IMR-90 (cell line): ENCODE data around the gene CDON. TPM values are rescaled to one million over a fixed set of nuclear protein-coding genes. Genes with fewer than 3 reads are reported as not detected.

Experiments used
- ATAC-seq: fragments of 200-7000 bp; cut with Tn5 transposase; 2 replicates; pipeline ENCODE4 v1.9.1; 2020; ENCODE audit warnings: low read depth, mild to moderate bottlenecking, moderate library complexity
- BruUV-seq: library from RNA; stranded (reverse); fragments of 400-500 nt; replicated peaks from 2 replicates; lab custom pipeline; 2021; lab: Mats Ljungman, UMichigan
- CTCF ChIA-PET: fragments of 300-600 bp; formaldehyde crosslinking; extraction: SDS; loops from one replicate; lab custom pipeline; 2021; ENCODE audit warnings: antibody characterized with exemption; lab: Yijun Ruan, JAX
- POLR2A ChIA-PET: fragments of 300-600 bp; sonication (Branson Sonifier 250); formaldehyde crosslinking; loops from one replicate; lab custom pipeline; 2022; ENCODE audit warnings: antibody characterized with exemption; ENCODE audit not compliant: unreplicated experiment; lab: Charles Lee
- DNase-seq: peaks from one replicate; pipeline ENCODE4 v3.0.0; 2013
- H2AFZ ChIP-seq: replicated peaks from 2 replicates; pipeline ENCODE3; 2013; ENCODE audit warnings: low read length, mild to moderate bottlenecking; ENCODE audit not compliant: poor library complexity
- H2AK5ac ChIP-seq: 2 replicates; pipeline ENCODE4 v1.6.1; 2013; ENCODE audit warnings: low read depth, low read length, inconsistent platforms
- H2AK9ac ChIP-seq: replicated peaks from 2 replicates; pipeline ENCODE3; 2013; ENCODE audit warnings: mild to moderate bottlenecking, low read depth, low read length, moderate library complexity; ENCODE audit not compliant: poor library complexity
- H2BK120ac ChIP-seq: 2 replicates; pipeline ENCODE4 v1.6.1; 2013; ENCODE audit warnings: low read depth, low read length, inconsistent platforms
- H2BK15ac ChIP-seq: 3 replicates; pipeline ENCODE4 v1.6.1; 2013; ENCODE audit warnings: low read depth, low read length, inconsistent platforms
- H2BK20ac ChIP-seq: 2 replicates; pipeline ENCODE4 v1.6.1; 2013; ENCODE audit warnings: low read depth, mild to moderate bottlenecking, inconsistent platforms, low read length, moderate library complexity
- H2BK5ac ChIP-seq: 2 replicates; pipeline ENCODE4 v1.6.1; 2013; ENCODE audit warnings: mild to moderate bottlenecking, low read depth, low read length, inconsistent platforms; ENCODE audit not compliant: poor library complexity, severe bottlenecking
- H3K14ac ChIP-seq: replicated peaks from 2 replicates; pipeline ENCODE4 v1.6.1; 2013; ENCODE audit warnings: low read depth, low read length, inconsistent platforms
- H3K18ac ChIP-seq: 2 replicates; pipeline ENCODE4 v1.6.1; 2013; ENCODE audit warnings: low read depth, low read length, control low read depth
- H3K23ac ChIP-seq: 2 replicates; pipeline ENCODE4 v1.6.1; 2013; ENCODE audit warnings: low read depth, low read length, inconsistent platforms
- H3K27ac ChIP-seq: 2 replicates; pipeline ENCODE4 v1.5.1; 2013; ENCODE audit warnings: mild to moderate bottlenecking, control low read depth, low read length; ENCODE audit not compliant: insufficient read depth
- H3K27me3 ChIP-seq: 2 replicates; pipeline ENCODE4 v1.6.1; 2013; ENCODE audit warnings: low read length; ENCODE audit not compliant: control insufficient read depth, insufficient read depth
- H3K36me3 ChIP-seq: 2 replicates; pipeline ENCODE4 v1.6.1; 2013; ENCODE audit warnings: low read length, mixed read lengths; ENCODE audit not compliant: control insufficient read depth, insufficient read depth
- H3K4ac ChIP-seq: 2 replicates; pipeline ENCODE4 v1.6.1; 2013; ENCODE audit warnings: low read depth, low read length, inconsistent platforms
- H3K4me1 ChIP-seq: 2 replicates; pipeline ENCODE4 v1.6.1; 2013; ENCODE audit warnings: low read length, mixed read lengths; ENCODE audit not compliant: control insufficient read depth, insufficient read depth
- H3K4me2 ChIP-seq: 2 replicates; pipeline ENCODE4 v1.6.1; 2013; ENCODE audit warnings: low read depth, mild to moderate bottlenecking, control low read depth, low read length, moderate library complexity
- H3K4me3 ChIP-seq: 2 replicates; pipeline ENCODE4 v1.5.1; 2013; ENCODE audit warnings: low read depth, mild to moderate bottlenecking, control low read depth, low read length, moderate library complexity; ENCODE audit not compliant: insufficient read depth
- H3K56ac ChIP-seq: 2 replicates; pipeline ENCODE4 v1.6.1; 2013; ENCODE audit warnings: low read length, inconsistent platforms; ENCODE audit not compliant: insufficient read depth; ENCODE audit errors: extremely low read depth
- H3K79me1 ChIP-seq, 2 experiments: 2 replicates each; pipeline ENCODE4 v1.6.1; 2013; ENCODE audit warnings: low read length in 2 of 2, inconsistent platforms in 1 of 2, low read depth in 1 of 2
- H3K9ac ChIP-seq: 2 replicates; pipeline ENCODE4 v1.6.1; 2013; ENCODE audit warnings: low read depth, low read length, control low read depth
- H3K9me1 ChIP-seq: 2 replicates; pipeline ENCODE4 v1.6.1; 2013; ENCODE audit warnings: low read length, inconsistent platforms; ENCODE audit not compliant: insufficient read depth
- H3K9me3 ChIP-seq: 2 replicates; pipeline ENCODE4 v1.6.1; 2013; ENCODE audit warnings: low read length; ENCODE audit not compliant: control insufficient read depth, insufficient read depth
- H4K20me1 ChIP-seq: 2 replicates; pipeline ENCODE4 v1.6.1; 2013; ENCODE audit warnings: low read length, inconsistent platforms; ENCODE audit not compliant: insufficient read depth
- H4K5ac ChIP-seq: 2 replicates; pipeline ENCODE4 v1.6.1; 2013; ENCODE audit warnings: mild to moderate bottlenecking, low read depth, low read length, control low read depth
- H4K8ac ChIP-seq, 2 experiments: 2 replicates each; pipeline ENCODE4 v1.6.1; 2013; ENCODE audit warnings: low read depth in 2 of 2, low read length in 2 of 2, control low read depth in 1 of 2, inconsistent platforms in 1 of 2
- H4K91ac ChIP-seq: 2 replicates; pipeline ENCODE4 v1.6.1; 2013; ENCODE audit warnings: low read depth, low read length, inconsistent platforms; ENCODE audit not compliant: insufficient read depth
- BHLHE40 ChIP-seq: fragments of 150-350 bp; IDR thresholded peaks from 2 replicates; pipeline ENCODE4 v1.6.1; 2016; ENCODE audit warnings: mild to moderate bottlenecking, low read depth, low read length
- CEBPB ChIP-seq: IDR thresholded peaks from 2 replicates; pipeline ENCODE4 v1.6.1; 2012; ENCODE audit warnings: low read depth, low read length, improper control_type of control experiment
- CHD1 ChIP-seq: IDR thresholded peaks from 2 replicates; pipeline ENCODE4 v1.6.1; 2012; ENCODE audit warnings: low read depth, low read length, improper control_type of control experiment
- FOS ChIP-seq: fragments of 150-350 bp; IDR thresholded peaks from 2 replicates; pipeline ENCODE4 v1.6.1; 2016; ENCODE audit warnings: low read depth, low read length
- MAZ ChIP-seq: IDR thresholded peaks from 2 replicates; pipeline ENCODE4 v1.6.1; 2012; ENCODE audit warnings: low read depth, mild to moderate bottlenecking, low read length, improper control_type of control experiment, moderate library complexity, borderline replicate concordance
- MXI1 ChIP-seq: IDR thresholded peaks from 2 replicates; pipeline ENCODE4 v1.6.1; 2012; ENCODE audit warnings: low read depth, mild to moderate bottlenecking, low read length, moderate library complexity, borderline replicate concordance
- NFE2L2 ChIP-seq: fragments of 150-350 bp; IDR thresholded peaks from 2 replicates; pipeline ENCODE4 v1.6.1; 2016; ENCODE audit warnings: low read depth, mild to moderate bottlenecking, low read length
- POLR2A ChIP-seq: IDR thresholded peaks from 2 replicates; pipeline ENCODE4 v1.6.1; 2012; ENCODE audit warnings: mild to moderate bottlenecking, low read depth, low read length
- RAD21 ChIP-seq: IDR thresholded peaks from 2 replicates; pipeline ENCODE4 v1.6.1; 2012; ENCODE audit warnings: low read length, improper control_type of control experiment
- RCOR1 ChIP-seq: IDR thresholded peaks from 2 replicates; pipeline ENCODE4 v1.6.1; 2012; ENCODE audit warnings: mild to moderate bottlenecking, low read length, improper control_type of control experiment; ENCODE audit not compliant: insufficient replicate concordance
- RFX5 ChIP-seq: IDR thresholded peaks from 2 replicates; pipeline ENCODE4 v1.8.0; 2012; ENCODE audit warnings: low read depth, mild to moderate bottlenecking, low read length, moderate library complexity
- SMC3 ChIP-seq: fragments of 150-350 bp; IDR thresholded peaks from 2 replicates; pipeline ENCODE4 v1.6.1; 2016; ENCODE audit warnings: low read depth, mild to moderate bottlenecking, antibody characterized with exemption, low read length, moderate library complexity
- WGBS, 2 experiments: methylation state at CpG; one replicate each; pipeline versions ENCODE4 v1.1.5 to v1.1.7; 2013; ENCODE audit warnings: missing lambda C conversion rate in 2 of 2; ENCODE audit not compliant: insufficient read length in 1 of 2; ENCODE audit errors: extremely low coverage in 2 of 2; 5-methylcytosine and 5-hydroxymethylcytosine counted together
- dilution Hi-C: fragments of 300-500 bp; cut with HindIII; formaldehyde crosslinking; loops from one replicate; pipeline ENCODE4 v1.14.3; 2018; ENCODE audit warnings: low sequenced_read_pairs; ENCODE audit not compliant: unreplicated experiment
- in situ Hi-C: fragments of 300-500 bp; cut with MboI; formaldehyde crosslinking; loops from 3 replicates; pipeline ENCODE4 v1.14.3; 2019; ENCODE audit warnings: low sequenced_read_pairs, inconsistent platforms, mixed read lengths
- intact Hi-C: fragments of 100-400 bp; cut with micrococcal nuclease; formaldehyde crosslinking; loops from 2 replicates; pipeline ENCODE4 v1.10.0; 2022
- polyA plus RNA-seq, 3 experiments: library from polyadenylated mRNA; depleted of rRNA; stranded (reverse); fragments of >200 nt; gene quantifications; 2 replicates each; pipeline ENCODE4 v1.2.3, GENCODE V29; 2012; ENCODE audit warnings: low replicate concordance in 1 of 3
- total RNA-seq: library from RNA; depleted of rRNA; stranded (reverse); fragments of >200 nt; gene quantifications from 2 replicates; pipeline ENCODE4 v1.2.3, GENCODE V29; 2012
- TF ChIP-seq, protein P1 (sequence below): fragments of 150-350 bp; IDR thresholded peaks from 2 replicates; pipeline ENCODE4 v1.6.1; 2016; ENCODE audit warnings: low read depth, mild to moderate bottlenecking, low read length, moderate library complexity, borderline replicate concordance
- TF ChIP-seq, protein P2 (sequence below): fragments of 150-350 bp; IDR thresholded peaks from 2 replicates; pipeline ENCODE4 v1.6.1; 2017; ENCODE audit warnings: mild to moderate bottlenecking, antibody characterized with exemption, low read length, low read depth
- TF ChIP-seq, protein P3 (sequence below): conservative IDR thresholded peaks from 2 replicates; pipeline ENCODE4 v1.5.1; 2012; ENCODE audit warnings: mild to moderate bottlenecking, low read depth, low read length, improper control_type of control experiment

CDON gene
- total and polyA plus RNA-seq, 2 of the 4 experiments (the other 2 are of a cell fraction): 1.2 to 3.8 TPM

DNA sequence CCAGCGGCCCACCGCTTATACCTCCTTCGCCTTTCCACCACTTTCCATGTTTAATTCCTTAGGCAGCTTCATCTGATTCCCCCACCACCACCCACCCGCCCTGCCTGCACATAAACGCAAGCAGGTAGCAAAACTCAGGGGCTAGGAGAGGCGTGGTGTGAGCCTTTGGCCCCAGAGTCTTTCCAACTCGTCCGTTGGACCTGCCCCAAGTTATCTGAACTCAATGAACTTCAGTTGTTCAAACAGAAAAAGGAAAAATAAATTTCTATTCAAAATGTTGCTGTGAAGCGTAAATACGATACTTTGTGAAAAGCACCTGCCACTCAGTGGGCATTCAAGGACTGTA lies 814 bp upstream of the CDON start:
- BruUV-seq: no TSS peak
- no peak overlapping the region for H3K27ac ChIP-seq
- H2AK5ac ChIP-seq: no peak overlapping the region
- H3K79me1 ChIP-seq: no peaks in the 10 kb centered on the region
- no peak overlapping the region for H3K4ac ChIP-seq
- WGBS, 2 experiments: 0% methylated on average over 3 of the region's 10 CpGs; no CpG with 5 or more reads in 1 of the 2 experiments
- no peak overlapping the region for H2BK20ac ChIP-seq
- ATAC-seq (no peak), DNase-seq (no peak)
- H3K9me3 ChIP-seq: no peaks in the 10 kb centered on the region
- no peak overlapping the region for H4K5ac ChIP-seq
- no peak overlapping the region for H3K23ac ChIP-seq
- H3K4me2 ChIP-seq: peak overlapping the region; percentile 64; the same call in 1 of the 2 replicates
- H3K9ac ChIP-seq: no peak overlapping the region
- in situ Hi-C loops: no loop called here
- H3K56ac ChIP-seq: no peak overlapping the region
- peak overlapping the region; percentile 87 for H2AFZ ChIP-seq
- no peak overlapping the region for H2BK5ac ChIP-seq
- TF ChIP-seq, protein P1, sequence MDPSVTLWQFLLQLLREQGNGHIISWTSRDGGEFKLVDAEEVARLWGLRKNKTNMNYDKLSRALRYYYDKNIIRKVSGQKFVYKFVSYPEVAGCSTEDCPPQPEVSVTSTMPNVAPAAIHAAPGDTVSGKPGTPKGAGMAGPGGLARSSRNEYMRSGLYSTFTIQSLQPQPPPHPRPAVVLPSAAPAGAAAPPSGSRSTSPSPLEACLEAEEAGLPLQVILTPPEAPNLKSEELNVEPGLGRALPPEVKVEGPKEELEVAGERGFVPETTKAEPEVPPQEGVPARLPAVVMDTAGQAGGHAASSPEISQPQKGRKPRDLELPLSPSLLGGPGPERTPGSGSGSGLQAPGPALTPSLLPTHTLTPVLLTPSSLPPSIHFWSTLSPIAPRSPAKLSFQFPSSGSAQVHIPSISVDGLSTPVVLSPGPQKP: no peak
- TF ChIP-seq BHLHE40 (no peak), POLR2A (no peak), CEBPB (no peak), FOS (no peak), CHD1 (no peak), RCOR1 (no peak), MAZ (no peak), NFE2L2 (no peak), SMC3 (no peak), RAD21 (no peak), RFX5 (no peak), MXI1 (no peak)
- TF ChIP-seq, protein P2, sequence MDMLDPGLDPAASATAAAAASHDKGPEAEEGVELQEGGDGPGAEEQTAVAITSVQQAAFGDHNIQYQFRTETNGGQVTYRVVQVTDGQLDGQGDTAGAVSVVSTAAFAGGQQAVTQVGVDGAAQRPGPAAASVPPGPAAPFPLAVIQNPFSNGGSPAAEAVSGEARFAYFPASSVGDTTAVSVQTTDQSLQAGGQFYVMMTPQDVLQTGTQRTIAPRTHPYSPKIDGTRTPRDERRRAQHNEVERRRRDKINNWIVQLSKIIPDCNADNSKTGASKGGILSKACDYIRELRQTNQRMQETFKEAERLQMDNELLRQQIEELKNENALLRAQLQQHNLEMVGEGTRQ: no peak
- TF ChIP-seq, protein P3, sequence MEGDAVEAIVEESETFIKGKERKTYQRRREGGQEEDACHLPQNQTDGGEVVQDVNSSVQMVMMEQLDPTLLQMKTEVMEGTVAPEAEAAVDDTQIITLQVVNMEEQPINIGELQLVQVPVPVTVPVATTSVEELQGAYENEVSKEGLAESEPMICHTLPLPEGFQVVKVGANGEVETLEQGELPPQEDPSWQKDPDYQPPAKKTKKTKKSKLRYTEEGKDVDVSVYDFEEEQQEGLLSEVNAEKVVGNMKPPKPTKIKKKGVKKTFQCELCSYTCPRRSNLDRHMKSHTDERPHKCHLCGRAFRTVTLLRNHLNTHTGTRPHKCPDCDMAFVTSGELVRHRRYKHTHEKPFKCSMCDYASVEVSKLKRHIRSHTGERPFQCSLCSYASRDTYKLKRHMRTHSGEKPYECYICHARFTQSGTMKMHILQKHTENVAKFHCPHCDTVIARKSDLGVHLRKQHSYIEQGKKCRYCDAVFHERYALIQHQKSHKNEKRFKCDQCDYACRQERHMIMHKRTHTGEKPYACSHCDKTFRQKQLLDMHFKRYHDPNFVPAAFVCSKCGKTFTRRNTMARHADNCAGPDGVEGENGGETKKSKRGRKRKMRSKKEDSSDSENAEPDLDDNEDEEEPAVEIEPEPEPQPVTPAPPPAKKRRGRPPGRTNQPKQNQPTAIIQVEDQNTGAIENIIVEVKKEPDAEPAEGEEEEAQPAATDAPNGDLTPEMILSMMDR: no peak
- H2AK9ac ChIP-seq: no peak overlapping the region
- ChIA-PET CTCF (no interaction called here), POLR2A (no interaction called here)
- dilution Hi-C loops: no loop called here
- intact Hi-C loops: loop anchor here (2.0 to 5.0 kb wide), 2 partner anchors 129 to 141 kb away; no protein-coding TSS in a partner anchor
- no peak overlapping the region for H4K91ac ChIP-seq
- no peak overlapping the region for H2BK120ac ChIP-seq
- no peaks in the 10 kb centered on the region for H3K4me1 ChIP-seq
- H3K9me1 ChIP-seq: no peaks in the 10 kb centered on the region
- no peak overlapping the region for H3K14ac ChIP-seq
- no peak overlapping the region for H2BK15ac ChIP-seq
- H3K36me3 ChIP-seq: no peaks in the 10 kb centered on the region
- peaks cover 21% of the 10 kb centered on the region for H3K27me3 ChIP-seq
- no peak overlapping the region for H3K18ac ChIP-seq
- H4K8ac ChIP-seq: no peak overlapping the region; a peak in 1 of 4 replicates
- no peaks in the 10 kb centered on the region for H4K20me1 ChIP-seq
- H3K4me3 ChIP-seq: peak overlapping the region; percentile 20; the same call in 1 of the 2 replicates
